ENCODE data around the gene CALML5.

The CALML5 gene, protein sequence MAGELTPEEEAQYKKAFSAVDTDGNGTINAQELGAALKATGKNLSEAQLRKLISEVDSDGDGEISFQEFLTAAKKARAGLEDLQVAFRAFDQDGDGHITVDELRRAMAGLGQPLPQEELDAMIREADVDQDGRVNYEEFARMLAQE

DNA sequence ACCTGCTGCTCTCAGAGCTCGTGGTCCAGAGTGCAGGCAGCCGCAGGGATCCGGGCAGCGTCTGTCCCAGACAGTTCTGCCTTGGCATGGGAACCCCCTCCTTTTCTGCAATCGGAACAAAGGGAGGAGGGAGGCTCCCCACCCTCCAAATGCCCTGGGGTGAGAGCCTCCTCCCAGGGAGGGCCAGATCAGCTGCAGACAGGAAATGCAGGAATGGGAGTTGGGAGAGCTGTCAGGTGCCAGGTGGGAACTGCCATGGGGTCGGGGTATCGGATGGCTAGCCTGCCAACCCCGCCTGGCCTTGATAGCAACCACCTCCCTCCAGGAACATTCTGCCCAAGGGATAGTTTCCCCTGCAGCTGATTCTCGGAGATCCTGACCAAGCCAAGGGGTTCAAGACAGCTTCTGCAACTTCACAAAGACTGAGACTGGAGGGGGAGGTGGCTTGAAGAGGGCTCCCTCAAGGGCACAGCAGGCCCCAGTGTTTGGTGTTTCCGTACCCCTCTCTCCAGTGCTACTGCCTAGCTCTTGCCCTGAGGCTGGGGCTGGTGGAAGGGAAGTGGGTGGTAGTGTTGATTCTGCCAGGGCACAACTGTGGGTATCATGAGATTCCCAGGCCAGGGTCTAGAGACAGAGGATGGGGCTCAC, at the start of gene CALML5:
CALML5 (minus strand) TSS at position 78 of the 648 bp plus-strand sequence. CDS start 132 bp downstream, outside the sequence.
- peak; percentile 70 for DNase-seq

DNA sequence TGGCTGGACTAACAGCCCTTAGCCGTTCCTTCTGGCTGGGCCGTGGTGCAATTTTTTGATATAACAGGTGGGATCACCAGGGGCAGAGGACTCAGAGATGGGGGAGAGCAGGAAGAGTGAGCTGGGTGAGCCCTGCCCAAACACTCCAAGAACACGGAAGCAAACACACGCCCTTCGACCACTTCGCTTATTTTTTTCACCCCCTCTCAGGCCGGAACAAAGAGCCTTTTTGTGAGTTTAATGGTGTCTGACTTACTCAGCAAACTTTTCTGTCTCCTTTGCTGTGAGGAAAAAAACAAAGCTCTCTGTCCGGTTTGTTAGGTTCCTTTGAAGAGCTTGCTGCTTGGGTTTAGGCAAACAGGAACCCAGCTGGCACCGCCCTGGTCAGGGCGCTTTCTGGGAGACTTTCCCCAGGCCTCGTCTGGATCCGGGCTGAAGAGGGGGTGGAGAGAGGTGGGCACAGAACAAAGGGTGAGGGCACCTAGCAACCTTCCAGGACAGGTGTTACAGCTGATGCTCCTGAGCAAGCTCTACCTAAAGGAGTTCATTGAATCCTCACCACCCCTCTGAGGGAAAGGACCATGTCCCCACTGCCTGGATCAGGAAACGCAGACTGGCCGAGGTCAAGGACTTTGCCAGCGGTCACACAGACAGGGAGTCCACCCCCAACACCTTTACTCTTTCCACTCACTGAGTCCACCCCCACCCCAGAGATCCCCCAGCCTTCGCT, 48.7 kb upstream of the CALML5 start:
- DNase-seq: peak; percentile 37

GRCh38 chr10:5547681-5547930, 48.2 kb upstream of the CALML5 start:
- no peak for DNase-seq

DNA sequence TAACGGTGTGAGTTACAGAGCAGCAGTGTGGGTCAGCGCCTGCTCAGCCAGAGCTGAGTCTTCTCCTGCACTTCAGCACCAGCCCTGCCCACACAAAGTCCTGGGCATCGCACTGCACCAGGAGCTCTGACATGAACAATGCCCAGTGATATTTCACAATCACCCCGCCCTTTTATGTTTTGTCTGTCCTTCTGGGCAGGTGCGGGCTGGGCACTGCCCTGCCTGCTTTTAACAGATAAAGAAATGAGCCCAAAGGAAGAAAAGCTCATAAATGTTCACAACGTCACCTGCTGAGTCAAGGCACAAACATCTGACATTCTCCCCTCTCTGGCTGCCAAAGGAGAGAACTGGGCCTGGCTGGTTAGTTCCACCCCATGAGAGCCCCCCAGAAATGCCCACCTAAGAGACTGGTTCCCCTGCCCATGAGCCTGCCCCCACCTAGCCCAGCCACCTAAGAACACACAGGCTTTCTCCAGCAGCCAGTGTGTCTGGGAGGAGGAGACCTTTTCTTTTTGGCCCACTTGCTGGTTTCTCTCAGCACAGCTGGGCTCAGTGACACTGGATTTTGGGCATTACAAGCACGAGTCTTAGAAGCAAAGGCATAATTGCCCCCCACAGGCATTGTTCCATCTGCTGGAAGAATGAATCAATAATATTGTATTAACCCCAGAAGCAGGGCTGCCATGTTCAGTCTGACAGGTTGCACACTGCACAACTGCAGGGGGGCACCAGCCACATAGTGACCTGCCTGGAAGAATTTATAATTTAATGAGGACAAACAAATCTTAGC, 47.7 kb upstream of the CALML5 start:
- peak; percentile 12 for DNase-seq

- no peak for DNase-seq
Measured at GRCh38 chr10:5545778-5546710, 46.7 kb upstream of the CALML5 start.

DNA sequence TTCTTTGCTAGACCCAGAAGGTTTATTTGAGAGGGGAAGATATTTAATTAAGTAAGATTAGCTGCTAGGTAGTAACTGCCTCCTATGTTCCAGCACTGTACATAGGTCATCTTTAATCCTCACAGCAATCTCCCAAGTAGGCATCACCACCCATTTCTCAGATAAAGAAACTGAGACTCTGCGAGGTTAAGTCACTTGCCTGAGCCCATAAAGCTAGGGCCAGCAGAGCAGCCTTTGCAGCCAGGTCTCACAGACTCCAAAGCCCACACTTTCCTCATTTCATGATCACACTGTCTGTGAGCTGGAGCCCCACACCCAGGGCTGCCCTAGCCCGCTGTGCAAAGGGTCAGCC, 46.0 kb upstream of the CALML5 start:
- no peak for DNase-seq

DNA sequence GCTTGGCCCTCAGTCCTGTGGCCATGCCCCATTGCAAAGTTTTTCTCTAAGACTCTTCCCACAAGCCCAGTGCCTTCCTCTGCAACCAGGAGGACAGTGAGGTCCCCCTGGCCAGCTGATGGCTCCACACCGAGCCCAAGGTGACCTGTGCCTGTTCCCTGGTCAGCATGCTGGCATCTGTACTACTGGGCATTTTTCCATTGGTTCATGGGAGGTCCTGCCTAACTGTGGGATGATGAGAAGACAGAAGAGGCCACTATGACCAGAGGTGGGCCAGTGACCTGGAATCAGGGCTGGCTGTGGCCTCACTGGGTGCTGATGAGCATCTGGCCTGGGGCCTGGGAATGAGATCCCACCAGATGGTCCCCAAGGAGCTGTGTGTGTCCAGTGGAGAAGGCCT, 45.6 kb upstream of the CALML5 start:
- no peak for DNase-seq

GRCh38 chr10:5544216-5544805, 44.9 kb upstream of the CALML5 start:
- no peak for DNase-seq

DNA sequence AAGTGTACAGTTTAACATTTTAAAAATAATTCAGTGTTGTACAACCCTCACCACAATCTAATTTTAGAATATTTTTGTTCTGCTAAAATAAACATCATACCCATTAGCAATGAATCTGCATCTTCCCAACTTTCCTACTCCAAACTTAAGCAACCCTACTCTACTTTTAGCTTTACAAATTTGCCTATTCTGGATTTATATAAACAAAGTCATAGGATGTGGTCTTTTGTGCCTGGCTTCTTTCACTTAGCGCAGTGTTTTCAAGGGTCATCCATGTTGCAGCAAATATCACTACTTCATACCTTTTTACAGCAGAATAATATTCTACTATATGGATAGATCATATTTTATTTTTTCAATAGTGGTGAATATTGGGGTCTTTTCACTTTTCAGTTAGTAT, 44.3 kb upstream of the CALML5 start:
- no peak for DNase-seq

GRCh38 chr10:5542100-5542499, 42.7 kb upstream of the CALML5 start:
- DNase-seq: no peak

GRCh38 chr10:5540891-5541290, 41.5 kb upstream of the CALML5 start:
- no peak for DNase-seq

DNA sequence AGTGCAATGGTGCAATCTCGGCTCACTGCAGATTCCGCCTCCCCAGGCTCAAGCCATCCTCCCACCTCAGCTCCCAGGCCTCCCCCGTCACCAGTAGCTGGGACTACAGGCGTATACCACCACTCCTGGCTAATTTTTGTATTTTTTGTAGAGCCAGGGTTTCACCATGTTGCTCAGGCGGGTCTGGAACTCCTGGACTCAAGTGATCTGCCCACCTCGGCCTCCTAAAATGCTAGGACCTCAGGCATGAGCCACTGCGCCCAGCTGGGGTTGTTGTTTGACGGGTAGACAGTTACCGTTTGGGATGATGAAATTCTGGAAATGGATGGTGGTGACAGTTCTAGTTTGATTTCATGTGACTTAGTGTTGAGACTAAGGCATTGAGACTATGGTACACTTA, 40.7 kb upstream of the CALML5 start:
- no peak for DNase-seq

GRCh38 chr10:5538892-5539651, 39.7 kb upstream of the CALML5 start:
- no peak for DNase-seq

DNA sequence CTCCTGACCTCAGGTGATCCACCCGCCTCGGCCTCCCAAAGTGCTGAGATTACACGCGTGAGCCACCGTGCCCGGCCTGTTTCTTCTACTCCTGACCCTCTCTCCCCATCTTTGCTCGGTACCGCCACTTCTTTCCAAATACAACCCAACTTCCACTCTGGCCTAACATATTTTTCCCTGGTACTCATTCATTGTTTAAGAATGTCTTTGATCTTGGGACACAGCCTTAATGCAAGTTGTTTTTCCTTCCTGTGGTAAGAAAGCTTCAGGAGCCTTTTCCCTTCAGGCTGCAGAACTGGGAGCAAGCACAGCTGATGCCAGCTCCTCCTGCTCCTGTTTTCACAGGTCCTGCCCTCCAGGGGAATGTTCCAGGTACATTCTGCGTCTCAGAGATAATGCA, 39.1 kb upstream of the CALML5 start:
- no peak for DNase-seq

GRCh38 chr10:5537684-5538083, 38.3 kb upstream of the CALML5 start:
- no peak for DNase-seq

GRCh38 chr10:5536486-5537081, 37.2 kb upstream of the CALML5 start:
- no peak for DNase-seq

- DNase-seq: no peak
Measured at GRCh38 chr10:5534880-5535856, 35.8 kb upstream of the CALML5 start.

- DNase-seq: no peak
Measured at GRCh38 chr10:5534051-5534821, 34.9 kb upstream of the CALML5 start.

DNA sequence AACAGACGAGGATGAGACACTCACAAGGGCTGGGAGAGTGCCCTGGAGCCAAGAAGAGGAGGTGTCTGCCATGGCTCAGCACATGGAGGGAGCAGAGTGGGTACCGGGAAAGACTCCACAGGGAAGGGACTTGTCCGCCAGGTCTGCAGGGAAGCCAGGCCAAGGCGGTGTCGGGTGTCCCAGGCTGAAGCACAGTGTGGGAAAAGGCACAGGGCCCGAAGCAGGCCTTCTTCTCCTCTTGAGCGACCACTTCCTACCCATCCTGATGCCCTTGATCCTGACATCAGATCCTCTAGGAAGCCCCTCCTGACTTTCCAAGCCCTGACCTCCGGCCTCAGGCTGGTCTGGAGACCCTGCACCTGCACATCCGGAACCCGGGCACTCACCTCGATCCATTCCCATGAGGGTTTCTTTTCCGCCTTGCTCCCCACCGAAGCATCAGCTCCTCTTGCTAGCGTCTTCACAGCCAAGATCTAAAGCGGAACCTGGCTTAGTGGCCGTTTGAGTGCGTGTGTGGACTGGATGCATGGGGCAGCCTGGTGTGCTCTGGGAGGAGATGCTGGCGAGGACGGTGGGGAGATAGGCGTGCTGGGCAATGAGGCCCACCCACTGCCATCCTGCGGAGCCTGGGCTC, 33.8 kb upstream of the CALML5 start:
- no peak for DNase-seq

Data from NCI-H69 (cell line).